NCI-H1048 (cell line): ENCODE measurements around the gene NELFB.

Source experiments
- DNase-seq: peaks from one replicate; lab custom pipeline; 2025; lab: John Stamatoyannopoulos, UW

NELFB gene

DNA sequence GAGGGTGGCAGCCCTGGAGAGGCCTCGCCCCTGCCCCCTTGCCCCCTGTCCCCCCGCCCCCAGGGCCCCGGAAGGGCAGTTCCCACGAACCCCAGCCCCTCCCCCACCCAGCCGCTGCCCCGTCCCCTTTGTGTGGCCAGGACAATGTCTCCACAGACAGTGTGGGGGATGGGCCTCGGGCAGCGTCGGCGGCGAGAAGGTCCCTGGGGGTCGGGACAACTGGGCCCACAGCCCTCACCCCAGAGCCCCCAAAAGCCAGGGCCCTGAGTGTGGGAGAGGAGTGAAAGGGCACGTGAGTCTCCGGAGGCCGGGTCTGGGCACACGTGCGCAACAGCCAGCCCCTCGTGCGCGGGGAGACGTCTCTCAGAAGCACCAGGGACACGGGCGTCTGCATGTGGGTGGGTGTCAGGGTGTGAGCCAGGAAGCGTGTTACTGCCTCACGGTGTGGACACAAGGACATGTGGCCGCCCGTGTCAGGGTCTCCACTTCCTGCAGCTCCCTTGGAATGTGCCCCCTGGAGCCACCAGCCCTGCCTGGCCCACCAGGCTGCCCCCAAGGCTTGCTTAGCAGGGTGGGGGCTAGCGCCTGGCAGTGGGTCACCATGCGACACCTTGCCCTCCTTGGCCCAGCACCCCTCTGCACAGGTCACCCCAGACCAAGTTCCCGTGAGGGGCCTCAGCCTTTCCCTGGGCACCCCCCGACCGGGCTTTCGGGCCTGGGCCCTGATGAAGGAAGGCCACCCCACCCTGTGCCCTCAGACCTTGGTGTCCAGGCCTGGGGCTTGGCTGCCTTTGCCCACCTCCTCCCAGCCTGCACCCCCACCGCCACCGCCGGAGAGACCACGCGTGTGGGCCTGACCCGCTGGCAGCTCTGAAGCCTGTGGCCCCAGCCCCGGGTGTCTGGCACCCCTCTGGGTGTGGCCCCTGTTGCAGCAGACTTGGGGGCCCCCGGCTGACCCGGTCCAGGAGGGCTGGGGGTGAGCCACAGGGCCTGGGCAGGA lies 59.7 kb downstream of the NELFB start:
- no peak for DNase-seq

DNA sequence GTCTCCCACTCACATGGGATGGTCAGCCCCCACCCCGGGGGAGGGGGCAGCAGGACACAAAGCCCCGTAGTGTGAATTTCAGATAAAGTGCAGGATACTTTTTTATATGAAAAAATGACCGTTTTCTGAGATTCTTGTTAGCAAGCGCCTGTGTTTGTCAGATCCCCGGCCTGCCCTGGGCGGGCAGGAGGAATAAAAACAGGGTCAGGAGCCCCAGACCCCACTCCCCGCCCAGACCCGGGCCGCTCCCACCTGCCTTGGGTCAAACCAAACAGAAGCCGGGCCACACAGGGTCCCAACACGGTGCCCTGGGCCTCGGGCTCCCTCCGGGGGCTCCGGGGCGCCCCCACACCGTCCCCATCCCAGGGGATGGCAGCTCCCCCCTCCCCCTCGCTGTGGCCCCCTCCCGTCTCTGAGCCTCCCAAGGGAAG lies 60.5 kb downstream of the NELFB start:
- no peak for DNase-seq

DNA sequence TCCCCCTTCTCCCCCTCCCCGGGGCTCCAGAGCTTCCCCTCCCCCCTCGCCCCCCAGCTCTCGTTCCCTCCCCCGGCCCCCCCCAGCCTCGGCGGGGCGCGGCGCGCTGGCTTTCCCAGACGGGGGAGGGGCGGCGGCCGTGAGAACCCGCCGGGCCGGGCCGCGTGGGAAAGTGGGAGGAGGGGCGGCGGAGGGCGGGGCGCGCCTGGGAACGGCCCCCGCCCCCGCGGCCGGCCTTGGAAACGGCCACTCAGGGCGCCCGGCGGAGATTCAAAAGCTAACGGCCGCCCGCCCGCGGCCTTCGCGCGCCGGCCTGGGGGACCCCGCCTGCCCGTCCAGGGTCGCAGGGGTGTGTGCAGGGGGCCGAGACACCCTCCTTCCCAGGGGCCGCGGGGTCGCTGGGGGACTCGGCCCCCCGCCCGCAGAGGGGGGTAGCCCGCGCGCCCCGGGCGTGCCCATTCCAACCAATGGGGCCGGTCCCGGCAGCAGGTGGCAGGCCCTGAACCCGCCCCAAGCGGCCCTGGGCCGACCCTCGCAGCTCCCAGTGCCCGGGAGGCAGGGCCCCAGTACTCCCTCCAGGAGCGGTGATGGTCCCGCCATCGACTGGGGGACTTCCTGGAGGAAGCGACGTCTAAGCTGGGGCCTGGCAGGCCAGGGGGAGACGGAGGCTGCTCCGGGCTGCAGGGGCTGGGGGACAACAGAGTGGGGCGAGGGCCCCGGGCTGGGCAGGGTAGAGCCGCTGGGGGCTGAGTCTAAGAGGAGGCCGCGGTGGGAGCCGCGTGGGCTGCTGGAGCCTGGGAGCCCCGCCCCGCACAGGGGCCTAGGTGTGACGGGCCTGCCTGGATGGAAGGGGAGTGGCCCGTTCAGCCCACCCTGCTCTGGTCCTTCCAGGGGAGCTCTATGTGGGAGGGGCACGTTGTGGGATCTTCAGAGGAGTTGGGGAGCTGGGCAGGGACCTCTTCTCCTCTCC lies 61.2 kb downstream of the NELFB start:
- no peak for DNase-seq

DNA sequence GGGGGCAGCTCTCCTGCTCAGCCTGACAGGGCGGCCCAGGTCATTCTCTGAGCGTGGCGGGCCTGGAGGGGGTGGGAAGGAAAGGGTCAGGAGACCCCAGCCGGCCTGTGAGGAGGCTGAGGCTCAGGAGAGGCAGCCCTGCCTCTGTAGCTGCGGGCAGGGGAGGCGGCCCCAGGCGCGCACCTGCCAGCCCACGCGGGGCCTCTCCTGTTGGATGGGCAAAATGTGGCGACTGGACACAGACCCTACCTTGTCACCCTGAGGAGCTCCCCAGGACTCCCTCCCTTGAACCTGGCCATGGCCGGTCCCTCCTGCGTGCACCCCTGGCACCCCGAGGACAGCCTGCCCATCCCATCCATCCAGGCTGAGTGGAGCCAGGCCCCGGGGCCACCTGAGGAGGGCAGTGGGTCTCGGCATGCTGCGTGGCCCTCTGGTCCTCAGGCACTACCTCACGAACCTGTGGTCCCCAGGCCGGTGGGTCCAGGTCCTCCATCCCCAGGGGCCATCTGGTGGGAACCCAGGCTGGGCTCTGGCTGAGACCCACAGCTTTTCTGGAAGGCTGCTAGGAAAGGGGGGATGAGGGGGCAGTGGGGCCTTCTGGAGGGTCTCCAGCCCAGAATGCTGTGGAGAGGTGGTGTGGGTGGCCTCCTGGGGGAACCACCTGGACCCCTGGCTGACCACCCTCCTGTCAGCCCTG lies 62.0 kb downstream of the NELFB start:
- no peak for DNase-seq

DNA sequence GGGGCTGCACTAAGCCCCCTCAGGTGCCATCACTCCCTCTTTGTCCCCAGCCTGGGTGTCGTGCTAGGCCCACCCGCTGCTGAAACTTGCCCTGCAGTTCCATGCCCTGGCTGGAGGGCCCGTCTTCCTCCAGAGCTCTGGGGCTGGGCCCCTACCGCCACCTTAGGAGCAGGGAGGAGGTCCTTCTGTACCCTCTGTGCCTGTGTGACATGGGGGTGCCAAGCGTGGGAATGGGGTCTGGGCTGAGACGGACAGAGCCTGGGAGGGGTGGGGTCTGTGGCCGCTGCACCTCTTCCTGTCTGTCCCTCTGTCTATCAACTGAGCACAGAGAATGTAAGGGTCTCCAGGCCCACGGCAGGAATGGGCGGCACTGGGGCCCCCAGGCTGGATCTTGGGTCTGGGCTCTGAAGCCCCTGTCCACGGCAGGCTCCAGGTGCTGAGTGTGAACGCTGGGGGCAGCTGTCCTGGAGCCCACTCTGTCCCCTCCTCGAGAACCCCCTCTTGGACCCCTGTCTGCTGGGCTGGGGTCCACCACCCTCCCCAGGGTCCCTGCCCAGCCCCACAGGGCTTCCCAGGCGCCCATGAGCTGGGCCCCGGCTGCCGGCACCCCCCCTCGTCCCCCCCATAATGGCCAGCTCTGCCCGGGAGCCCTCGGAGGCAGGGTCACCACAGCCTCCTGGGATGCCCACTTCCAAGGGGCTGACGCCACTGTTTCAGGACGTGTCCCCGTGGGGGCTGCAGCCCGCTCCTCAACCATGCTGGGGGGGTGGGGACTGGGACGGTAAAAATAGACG lies 62.8 kb downstream of the NELFB start:
- no peak for DNase-seq

DNA sequence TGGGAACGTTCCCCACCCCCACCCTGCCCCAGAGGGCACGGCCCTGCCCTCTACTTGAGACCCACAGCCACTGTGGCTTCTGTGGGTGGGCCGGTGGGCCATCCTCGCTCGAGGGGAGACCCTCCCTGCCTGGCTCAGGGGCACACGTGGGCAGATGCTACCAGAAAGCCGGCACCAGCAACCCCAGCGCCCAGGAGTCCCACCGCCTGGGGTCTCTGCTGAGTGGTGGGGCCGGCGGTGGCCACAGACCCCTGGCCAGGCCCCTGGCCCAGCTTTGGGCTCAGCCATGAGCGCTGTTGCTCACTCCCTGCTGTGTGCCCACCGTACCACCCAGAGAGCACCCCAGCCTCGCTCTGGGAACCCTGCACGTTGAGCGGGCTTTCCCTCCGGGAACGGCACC lies 63.5 kb downstream of the NELFB start:
- no peak for DNase-seq

DNA sequence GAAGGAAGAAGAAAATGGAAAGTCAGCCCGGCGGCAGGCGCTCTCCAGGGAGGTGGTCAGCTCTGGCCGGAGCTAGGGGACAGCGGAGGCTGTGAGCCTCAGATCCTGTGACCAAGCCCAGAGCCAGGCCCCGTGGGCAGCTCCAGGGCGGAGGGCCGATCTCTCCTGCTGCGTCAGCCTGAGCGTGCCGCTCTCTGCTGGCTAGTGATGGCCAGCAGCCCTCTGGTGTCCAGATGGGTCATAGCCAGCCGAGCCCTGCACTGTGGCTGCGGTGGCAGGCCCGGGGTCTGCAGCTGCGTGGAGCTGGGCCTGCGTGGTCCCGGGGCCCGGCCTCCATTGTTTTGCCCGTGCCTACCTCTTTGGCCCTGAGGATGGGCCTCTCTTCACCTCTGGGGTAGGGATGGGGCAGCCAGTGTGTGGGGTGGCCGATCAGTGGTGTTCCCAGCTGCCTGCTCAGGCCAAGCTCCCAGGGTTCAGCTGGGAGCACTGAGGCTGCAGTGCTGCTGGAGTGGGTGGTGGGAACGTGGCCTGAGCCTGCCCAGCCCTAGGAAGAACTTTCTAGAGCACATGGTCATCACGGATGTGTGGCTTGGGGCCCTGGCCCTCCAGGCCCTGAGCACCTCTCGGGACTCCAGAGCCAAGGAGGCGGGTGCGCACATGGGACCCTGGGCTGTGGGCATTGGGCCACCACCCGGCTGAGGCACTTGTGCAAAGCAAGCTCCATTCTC lies 64.0 kb downstream of the NELFB start:
- no peak for DNase-seq

DNA sequence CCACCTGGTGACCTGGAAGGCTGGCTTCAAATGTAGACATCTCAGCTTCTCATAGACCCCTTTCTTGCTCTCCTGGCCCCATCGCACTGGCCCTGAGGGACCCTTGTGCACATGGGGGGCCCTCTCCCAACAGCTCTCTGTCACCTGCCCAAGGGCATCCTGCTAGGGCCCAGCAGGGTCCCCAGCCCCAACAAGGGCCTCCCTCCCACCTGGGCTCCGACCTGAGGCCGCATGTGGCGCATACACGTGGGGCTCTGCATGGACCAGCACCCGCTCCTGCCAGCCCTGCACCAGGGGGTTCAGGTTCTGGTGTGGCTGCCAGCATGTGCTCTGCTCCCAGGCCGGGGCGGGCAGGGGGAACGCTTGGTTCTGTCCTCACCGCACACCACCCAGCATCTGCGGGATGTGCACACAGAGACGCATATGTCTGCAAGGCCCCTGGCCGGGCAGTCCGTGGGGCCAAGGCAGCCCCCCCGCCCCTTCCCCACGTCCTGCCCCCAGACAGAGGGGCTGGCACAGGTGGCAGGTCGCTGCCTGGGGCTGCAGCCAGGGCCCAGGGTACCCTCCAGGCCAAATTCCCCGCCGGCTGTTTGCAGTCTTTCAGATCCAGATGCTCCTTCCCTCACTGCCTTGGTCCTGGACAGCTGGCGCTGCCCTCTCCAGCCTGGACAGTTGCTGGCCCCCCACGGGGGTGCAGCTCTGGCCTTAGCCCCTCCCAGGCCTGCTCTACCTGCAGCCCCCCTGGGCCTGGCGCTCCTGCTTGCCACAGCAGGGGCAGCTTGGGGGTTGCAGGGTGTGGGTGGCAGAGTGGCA lies 64.8 kb downstream of the NELFB start:
- DNase-seq: no peak

DNA sequence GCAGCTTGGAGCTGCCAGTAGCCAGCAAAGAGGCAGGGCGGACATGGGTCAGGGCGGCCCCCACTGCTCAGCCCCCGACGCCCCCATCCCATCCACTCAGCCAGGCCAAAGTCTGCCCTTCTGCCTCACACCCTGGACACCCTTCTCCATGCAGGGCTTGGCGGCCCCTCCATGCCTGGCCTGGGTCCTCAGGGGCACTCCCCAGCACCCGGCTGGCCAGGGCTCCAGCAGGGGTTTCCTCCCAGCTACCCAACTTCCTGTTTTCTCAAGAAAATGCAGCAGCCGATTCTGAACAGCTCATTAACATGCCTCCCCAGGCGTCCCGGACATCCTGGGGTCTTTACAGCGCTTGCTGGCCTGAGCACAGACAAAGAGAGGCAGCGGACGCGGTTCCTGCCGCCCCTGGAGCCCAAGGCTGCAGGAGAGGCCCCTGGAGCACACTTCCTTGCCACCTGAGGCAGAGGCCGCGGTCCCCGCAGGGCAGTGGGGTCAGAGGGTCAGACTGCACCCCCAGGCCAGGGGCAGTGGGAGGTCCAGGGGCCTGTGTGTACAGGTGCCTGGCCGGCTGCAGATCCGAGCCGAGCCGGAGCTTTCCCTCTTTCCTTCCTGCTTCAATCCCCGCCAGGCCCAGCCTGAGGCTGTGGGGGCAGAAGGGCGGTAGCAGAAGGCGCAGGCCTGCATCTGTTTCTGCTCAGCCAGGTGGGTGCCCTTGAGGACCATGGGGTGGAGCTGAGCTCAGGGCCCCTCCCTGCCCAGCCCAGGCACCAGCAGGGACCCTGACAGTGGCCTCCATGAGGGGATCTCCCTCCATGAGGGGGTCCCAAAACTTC lies 65.6 kb downstream of the NELFB start:
- DNase-seq: no peak

DNA sequence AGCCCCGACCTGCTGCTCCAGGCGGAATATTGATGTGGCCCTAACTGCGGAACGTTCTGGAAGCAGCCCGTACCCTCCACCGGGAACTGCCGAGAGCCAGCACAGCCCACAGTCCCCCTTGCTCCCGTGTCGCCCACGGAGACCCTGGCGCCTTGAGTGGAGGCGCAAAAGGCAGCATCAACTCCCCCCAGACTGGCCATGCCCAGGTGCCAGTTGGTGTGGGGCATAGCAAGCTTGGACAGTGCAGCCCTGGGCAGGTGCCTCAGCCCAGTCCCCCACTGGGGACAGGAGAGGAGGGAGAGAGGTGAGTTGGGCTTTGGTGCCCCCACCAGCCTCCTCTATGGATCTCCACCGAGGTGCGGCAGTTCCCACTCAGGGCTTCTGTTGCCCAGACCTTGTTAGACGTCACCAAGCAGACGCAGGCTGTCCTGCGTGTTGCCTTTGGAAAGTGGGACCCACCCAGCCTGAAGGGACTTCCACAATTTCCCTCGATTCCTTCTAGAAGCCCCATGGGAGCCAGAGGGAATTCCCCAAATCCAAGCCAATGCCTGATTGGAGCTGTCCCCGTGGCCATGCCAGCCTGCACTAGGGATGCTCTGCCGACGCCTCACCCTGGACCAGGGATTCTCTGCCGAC lies 66.7 kb downstream of the NELFB start:
- DNase-seq: no peak
